Measurements from ENCODE around the gene STK10.

DNA sequence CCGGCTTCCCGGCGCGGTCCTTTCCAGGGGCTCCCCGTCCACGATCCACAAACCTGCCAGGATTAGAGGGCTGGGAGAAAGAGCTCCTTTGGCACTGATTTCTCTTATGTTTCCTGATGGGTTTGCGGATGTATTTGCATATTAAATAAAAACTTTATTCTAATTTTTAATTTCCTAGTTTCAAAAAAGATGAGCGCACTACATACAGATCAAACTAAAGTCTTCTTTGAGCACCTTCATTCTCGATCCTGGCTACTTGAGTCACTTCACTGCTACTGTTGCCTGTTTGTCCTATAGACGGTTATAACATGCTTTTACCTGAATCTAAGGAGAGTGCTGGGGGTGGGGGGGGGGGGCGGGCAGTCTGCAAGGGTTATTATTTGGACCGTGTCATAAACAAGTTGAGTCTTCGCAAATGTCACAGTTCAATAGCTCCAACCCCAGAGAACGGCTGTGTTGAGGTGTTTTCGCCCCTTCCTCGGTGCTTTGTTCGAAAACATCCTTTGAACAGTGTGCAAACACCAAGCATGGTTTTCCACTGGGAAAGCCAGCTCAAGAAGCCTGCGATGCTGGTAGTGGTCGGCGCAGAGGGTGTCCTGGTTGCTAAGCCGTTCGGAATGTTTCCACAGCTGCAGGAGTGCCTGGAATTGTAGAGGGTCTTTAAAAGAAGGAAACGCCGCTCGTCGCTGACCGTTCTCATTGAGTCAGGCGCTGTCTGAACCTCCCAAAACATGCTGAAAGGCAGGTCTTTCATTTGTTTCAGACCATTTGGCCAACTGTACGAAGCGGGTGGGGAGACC, 1.1 kb upstream of the STK10 start:
- TF ChIP-seq, protein P1, sequence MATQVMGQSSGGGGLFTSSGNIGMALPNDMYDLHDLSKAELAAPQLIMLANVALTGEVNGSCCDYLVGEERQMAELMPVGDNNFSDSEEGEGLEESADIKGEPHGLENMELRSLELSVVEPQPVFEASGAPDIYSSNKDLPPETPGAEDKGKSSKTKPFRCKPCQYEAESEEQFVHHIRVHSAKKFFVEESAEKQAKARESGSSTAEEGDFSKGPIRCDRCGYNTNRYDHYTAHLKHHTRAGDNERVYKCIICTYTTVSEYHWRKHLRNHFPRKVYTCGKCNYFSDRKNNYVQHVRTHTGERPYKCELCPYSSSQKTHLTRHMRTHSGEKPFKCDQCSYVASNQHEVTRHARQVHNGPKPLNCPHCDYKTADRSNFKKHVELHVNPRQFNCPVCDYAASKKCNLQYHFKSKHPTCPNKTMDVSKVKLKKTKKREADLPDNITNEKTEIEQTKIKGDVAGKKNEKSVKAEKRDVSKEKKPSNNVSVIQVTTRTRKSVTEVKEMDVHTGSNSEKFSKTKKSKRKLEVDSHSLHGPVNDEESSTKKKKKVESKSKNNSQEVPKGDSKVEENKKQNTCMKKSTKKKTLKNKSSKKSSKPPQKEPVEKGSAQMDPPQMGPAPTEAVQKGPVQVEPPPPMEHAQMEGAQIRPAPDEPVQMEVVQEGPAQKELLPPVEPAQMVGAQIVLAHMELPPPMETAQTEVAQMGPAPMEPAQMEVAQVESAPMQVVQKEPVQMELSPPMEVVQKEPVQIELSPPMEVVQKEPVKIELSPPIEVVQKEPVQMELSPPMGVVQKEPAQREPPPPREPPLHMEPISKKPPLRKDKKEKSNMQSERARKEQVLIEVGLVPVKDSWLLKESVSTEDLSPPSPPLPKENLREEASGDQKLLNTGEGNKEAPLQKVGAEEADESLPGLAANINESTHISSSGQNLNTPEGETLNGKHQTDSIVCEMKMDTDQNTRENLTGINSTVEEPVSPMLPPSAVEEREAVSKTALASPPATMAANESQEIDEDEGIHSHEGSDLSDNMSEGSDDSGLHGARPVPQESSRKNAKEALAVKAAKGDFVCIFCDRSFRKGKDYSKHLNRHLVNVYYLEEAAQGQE (IDR thresholded peaks at IDR 0.05; ENCODE audit: unreplicated experiment), result no peak
- TF ChIP-seq CTCF (conservative IDR thresholded peaks at IDR 0.05; ENCODE audit: low read depth in 2 of 2), result no peak
- no peak for TF ChIP-seq JUNB (IDR thresholded peaks at IDR 0.05; ENCODE audit: unreplicated experiment)
- no peak for TF ChIP-seq CREB1 (CRISPR knock-in tag; IDR thresholded peaks at IDR 0.05; ENCODE audit: low read depth)
- no peak for TF ChIP-seq EZH2 (IDR thresholded peaks at IDR 0.05; ENCODE audit: low read depth, unreplicated experiment)
- no peak for TF ChIP-seq ZNF331 (CRISPR knock-in tag; IDR thresholded peaks at IDR 0.05; ENCODE audit: low read depth)
- no peak for TF ChIP-seq EZH2phosphoT487 (IDR thresholded peaks at IDR 0.05; ENCODE audit: unreplicated experiment)
- no peak for TF ChIP-seq POLR2AphosphoS5 (IDR thresholded peaks at IDR 0.05; ENCODE audit: low read depth)
- TF ChIP-seq, protein P2, sequence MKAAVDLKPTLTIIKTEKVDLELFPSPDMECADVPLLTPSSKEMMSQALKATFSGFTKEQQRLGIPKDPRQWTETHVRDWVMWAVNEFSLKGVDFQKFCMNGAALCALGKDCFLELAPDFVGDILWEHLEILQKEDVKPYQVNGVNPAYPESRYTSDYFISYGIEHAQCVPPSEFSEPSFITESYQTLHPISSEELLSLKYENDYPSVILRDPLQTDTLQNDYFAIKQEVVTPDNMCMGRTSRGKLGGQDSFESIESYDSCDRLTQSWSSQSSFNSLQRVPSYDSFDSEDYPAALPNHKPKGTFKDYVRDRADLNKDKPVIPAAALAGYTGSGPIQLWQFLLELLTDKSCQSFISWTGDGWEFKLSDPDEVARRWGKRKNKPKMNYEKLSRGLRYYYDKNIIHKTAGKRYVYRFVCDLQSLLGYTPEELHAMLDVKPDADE (IDR thresholded peaks at IDR 0.05), result no peak
- no peak for TF ChIP-seq STAT1 (IDR thresholded peaks at IDR 0.05; ENCODE audit: unreplicated experiment)
